Astrocyte of the hippocampus (primary cell): ENCODE data around the gene NOTCH1.

Experiments used
- DNase-seq: peaks from one replicate; pipeline ENCODE4 v3.0.0; 2011; ENCODE audit warnings: low read depth, low spot score

Gene NOTCH1

DNA sequence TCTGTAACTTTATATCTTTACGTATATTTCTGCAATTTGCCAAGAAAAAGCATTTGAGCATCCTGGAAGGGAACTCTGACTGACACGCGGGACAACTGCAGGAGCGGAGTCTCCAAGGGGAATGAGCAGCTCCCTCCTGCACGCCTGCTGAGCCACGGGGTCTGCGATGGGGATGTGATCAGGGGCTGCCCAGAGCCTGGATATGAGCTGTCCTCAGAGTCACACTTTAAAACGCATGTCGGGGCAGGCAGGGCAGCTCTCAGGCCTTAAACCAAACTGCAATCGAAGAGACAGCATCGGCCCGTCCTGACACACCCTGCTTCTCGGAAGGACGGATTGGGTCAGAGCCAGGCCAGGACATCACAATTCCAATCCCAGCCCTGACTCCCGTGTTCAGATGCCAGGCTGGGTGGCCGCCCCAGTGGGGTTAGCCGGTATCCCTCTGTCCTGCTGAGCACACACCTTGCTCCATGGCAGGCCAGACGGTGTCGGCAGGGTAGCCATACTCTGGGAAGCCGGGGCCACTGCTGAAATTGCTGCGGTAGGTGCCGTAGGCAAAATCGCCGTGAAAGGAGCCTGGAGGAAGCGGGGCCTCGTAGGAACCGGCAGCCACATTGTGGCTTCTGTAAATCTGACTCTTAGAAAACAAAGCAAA, 80.2 kb downstream of the NOTCH1 start:
- no peak for DNase-seq

DNA sequence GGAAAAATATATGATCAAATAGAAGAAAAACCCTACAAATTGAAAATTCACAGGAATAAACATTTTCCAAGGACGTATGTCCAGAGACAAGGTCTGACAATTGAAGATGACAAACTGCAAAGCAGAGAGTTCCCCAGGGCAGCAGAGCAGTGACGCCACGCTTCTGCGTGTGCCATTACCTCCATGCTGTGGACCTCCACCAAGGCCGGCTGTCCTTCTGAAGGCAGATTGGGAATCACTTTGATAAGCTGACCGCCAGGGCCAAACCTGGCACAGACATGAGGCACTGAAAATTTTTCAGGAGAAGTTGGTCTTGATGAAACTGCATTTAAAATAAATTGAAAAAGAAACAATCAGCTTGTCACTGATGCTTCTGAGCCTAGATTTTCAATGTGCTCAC, 81.6 kb downstream of the NOTCH1 start:
- no peak for DNase-seq

DNA sequence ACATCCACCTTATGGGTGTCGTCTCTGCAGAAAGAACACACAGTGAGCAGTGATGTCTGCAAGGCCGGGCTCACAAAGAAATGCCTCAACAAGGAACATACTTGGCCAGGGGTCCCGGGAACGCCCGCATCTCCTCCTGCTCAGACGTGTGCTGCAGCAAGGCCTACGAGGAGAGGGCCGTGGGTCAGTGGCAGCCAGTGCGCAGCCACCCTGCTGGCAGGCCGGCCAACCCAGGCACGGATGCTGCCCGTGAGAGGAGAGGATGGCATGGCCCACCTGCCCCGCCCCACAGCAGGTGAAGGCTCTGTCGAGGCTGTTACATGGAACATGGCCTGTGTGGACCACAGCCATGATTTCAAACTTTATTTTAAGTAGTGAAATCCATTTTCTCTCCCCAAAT, 82.3 kb downstream of the NOTCH1 start:
- no peak for DNase-seq

DNA sequence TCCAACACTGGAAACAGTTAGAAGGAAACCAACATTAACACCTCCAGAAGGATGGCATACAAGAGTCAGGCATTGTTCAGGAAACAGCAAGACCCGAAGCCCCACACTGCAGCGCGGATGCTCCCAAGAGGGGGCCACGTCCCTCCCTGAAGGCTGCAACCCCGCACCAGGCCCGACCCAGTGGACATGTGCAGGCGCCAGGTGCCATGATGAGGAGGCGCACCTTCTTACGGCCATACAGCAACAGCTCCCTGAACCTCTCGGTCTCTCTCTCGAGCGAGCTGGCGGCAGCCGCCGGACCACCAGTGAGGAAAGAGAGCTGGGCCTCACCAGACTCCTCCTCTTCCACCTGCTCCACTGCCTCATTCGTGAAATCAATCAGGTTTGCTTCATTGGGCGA, 83.2 kb downstream of the NOTCH1 start:
- no peak for DNase-seq

DNA sequence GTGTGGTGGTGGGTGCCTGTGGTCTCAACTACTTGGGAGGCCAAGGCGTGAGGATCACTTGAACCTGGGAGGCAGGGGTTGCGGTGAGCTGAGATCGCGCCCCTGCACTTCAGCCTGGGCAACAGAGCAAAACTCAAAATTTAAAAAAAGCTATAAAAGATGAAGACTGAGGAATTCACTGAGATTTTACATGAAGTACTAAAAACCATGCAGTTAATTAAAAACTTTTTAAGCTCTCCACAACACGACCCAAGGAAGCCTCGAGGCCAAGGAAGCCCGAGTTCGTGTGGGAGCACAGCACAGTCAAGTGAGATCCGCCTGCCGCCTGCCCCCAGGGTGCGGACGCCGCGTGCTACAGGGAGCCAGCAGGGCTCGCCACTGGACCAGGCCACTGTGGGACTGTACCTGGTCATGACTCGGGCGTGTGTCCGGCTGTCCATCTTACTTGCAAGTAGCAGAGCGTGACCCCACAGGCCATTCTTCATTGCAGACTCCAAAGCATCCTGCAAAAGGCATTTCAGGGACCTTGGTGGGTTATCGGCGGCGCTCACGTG, 85.0 kb downstream of the NOTCH1 start:
- DNase-seq, result no peak

DNA sequence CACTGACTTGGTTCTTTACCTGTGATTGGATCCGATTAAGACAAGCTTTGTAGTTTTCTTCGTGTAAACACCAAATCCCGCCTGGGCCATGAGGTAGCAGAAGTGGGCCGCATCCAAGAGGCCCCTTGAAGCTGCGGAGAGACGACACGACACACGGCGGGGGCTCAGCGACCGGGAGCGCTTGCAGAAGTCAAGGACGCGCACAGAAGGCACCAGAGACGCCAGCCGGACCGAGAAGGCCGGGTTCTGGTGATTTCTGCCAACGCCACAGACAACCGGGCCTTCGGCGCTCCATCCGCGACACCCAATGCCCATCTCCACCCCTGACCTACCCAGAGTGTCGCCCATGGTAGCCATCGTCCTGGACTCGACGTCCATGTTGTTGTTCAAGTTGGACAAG, 86.4 kb downstream of the NOTCH1 start:
- no peak for DNase-seq

DNA sequence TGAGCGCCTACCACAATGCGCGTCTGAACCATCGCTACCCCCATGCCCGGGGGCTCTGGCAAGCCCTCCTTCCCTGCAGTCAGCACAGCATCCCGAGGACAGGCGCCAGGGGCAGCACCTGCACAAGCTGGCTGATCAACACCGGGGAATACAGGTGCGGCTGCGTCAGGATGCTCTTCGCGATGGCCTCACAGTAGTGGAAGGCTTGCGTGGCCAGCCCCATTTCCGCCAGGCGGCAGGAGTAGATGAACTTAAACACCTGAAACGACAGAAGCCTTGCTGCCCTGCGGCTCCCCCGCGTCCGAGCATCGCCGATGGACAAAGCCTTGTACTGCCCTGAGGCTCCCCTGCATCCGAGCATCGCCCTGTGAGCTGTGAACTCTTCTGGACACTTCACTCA, 88.5 kb downstream of the NOTCH1 start:
- DNase-seq, result no peak

DNA sequence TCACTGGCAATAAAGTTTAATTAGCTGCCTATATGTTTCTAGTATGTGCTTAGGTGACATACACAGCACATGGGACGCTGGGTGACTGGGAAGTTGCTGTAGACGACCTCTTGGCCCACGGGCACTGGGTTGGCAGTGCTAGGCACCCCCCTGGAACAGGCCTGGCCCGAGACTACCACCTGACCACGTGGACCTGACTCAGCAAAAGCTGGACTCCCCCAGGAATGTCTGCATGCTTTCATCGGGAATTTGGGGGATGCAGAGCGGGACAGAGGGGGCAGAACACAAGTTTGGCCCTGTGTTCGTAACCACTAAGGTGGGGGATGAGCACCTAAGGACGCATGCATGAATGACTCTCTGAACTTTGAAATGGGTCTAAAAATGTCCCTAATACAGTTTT, 89.6 kb downstream of the NOTCH1 start:
- DNase-seq, result no peak

DNA sequence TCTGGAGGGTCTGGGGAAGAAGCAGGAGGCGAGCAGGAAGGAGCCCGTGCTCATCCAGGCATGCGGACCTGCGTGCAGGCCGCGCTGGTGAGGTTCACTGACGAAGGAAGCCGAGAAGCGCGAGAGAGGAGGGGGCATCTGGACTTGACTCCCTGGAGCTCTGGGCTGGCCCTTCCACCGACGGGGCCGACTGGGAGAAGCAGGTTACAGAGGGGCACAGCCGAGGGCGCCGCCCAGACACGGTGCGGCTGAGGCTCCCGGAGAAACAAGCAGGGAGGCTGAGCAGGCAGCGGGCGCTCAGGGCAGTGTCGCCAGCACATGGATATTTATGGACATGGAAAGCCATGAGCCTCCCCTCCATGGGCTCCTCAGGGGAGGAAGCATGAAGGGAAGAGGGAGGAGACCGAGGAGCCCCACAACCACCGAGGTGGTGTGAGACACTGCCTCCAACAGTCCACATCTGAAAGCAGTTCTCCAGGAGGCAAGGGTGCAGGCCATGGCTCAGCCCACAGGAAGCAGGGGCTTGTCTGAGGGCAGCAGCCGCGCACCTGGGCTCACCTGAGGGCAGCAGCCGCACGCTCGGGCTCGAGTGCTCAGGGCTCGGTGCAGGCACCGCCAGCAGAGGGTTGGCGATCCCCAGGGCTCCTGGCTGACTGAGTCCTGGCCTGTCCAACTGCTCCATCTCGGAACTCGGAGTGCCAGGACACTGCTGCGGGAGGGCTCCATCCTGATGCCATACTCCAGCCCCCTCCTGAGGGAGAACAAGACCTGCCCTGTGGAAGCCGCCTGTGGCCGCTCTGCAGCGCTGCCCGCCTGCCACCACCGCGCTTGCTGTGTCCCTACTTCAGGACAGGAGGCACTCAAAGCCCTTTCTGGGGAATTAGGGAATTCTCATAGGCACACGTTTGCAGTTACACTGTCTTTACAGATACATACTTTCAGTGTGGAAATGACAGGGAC, 90.5 kb downstream of the NOTCH1 start:
- DNase-seq, result no peak

DNA sequence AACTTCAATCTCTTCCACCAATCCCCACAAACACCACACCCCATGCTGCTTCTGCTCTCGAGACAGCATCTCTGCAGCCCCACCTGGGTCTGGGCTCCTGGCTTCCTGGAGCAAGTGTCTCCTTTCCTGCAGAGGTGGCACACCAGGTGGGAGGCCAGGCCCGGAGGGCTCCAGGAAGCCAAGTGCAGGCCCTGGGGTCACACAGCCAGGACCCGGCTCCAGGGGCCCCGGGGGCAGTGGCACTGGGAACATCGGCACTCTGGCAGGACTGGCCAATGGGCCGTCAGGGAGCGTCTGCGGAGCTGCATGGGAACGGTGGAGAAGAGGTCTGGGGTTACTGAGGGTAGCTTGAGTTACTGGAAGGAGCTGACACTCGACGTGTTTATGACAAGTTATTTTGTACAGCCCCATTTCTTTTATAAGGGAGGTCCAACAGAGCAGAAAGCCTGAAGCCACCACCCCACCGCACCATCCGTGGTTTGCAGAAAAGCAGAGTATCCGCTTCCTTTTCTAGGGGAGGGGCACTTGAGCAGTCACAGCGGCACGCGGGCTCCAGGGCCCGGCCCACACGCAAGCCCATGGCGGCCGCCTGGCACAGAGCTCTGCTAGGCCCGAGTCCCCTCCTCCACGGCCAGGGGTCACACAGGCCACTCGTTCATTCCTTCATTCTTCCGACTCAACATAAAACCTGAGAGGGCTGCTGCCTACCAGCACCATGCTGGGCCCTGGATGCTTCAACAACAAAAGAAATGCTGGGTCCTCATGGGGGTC, 91.6 kb downstream of the NOTCH1 start:
- no peak for DNase-seq

DNA sequence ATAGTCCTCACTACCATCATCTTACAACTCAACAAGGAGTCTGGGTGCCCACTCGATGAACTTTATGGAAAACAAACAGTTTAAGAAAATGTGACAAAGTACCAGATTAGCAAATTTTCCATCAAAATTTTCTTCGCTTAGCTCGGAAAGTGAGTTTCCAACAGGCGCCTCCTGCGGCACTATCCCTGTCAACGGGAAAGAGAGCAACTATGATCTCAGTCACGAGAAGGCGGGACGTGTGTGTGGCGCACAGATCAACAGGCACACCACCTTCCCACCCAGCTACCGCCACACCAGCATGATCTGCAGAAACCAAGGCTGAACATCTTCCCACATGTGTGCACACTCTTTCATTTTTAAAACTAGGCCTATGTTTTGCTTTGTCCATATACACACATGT, 92.5 kb downstream of the NOTCH1 start:
- no peak for DNase-seq

DNA sequence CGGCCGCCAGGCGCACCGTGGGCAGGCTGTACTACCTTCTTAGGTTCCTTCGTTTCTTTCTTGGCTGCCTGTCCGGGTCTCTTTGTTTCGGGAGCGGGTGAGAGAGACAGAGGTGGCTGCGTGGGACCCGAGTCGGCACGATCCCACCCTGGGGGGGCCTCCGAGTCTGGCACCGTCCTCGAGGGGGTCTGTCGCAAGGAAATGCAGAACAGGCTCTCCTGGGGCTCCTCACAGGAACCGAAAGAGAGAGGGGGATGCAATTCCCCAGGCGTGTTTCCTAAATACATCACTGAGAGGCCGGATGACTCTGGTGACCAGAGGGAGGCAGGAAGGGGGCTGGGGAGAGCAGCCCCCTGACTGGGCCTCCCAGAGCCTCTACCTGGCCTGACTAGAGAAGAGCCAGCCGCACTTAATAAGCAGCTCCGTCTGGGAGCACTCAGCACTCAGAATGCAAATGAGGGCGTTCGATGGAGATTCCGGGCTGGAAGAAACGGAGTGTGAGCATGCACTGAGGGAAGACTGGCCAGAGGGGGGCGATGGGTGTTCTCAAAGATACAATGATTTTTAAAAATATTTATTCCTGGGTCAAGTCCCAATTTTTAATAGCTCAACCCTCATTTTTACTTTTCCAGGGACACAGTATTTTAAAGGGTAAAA, 94.5 kb downstream of the NOTCH1 start:
- no peak for DNase-seq

DNA sequence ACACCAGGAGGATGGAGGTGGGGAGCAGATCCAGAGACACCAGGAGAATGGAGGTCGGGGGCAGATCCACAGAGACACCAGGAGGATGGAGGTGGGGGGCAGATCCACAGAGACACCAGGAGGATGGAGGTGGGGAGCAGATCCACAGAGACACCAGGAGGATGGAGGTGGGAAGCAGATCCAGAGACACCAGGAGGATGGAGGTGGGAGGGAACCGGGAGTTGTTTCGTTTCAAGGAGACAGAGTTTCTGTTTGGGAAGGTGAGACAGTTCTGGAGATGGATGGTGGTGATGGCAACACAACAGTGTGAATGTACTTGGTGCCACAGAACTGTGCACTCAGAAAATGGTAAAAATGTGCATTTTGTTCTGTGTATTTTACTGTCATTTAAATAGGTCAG, 97.2 kb downstream of the NOTCH1 start:
- DNase-seq, result no peak

DNA sequence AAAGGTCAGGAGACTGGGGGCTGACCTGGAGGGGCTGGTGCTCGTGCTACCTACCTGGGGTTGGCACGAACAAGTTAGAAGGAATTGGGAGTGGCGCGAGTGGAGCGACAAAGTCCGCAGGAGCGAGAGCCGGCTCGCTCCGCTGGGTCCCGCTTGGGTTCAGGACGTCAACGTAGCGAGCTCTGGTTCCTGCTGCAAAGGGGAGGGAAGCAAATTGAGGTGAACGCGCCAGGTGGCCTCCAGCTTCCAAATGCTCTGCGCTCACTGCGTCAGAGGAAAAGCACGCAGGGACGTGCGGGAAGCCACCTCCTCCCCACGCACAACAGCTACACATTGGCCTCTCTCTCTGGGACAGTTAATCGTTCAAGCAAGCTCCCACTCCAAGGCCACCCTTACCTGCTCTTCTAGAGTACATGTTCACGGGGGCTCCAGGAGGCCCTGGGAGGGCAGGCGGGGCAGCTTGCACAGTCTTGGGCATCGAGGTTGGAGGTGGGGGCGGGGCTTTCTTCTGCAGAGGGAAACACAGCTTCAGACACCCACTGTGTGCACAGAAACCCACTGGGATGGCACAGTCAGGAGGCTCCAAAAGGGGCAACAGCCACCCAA, 98.6 kb downstream of the NOTCH1 start:
- no peak for DNase-seq

DNA sequence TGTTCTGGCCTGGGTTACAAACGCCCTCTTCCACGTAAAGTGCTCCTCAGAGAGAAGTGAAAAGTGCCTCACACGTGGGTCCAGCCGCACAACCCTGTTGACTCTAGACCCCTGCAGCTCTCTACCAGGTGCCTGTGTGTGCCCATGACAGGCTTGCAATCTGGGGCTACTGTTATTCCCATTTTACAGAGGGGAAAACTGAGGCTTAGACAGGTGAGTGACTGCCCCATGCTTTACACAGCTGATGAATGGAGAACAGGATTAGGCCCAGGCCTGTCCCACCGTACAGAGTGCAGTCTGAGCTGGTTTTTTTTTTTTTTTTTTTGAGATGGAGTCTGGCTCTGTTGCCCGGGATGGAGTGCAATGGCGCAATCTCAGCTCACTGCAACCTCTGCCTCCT, 100.0 kb downstream of the NOTCH1 start:
- DNase-seq, result no peak
